Right lobe of liver (tissue), 6 donors: ENCODE data around the gene TFPT. TPM values are rescaled to one million over a fixed set of nuclear protein-coding genes. Genes with fewer than 3 reads are reported as not detected.

Experiments
- ATAC-seq, 4 donors: fragments of 200-7000 bp; cut with Tn5 transposase; one replicate each; pipeline ENCODE4 v1.9.1; 2020; ENCODE audit warnings: mild to moderate bottlenecking in 4 of 4, moderate library complexity in 4 of 4
- DNase-seq, 3 donors: peaks; one replicate each; pipeline ENCODE4 v3.0.0-alpha.2; 2020
- H3K27ac ChIP-seq, 3 donors: fragments of 200-600 bp; one replicate each; pipeline ENCODE4 v1.8.0; 2022
- H3K27me3 ChIP-seq, 2 donors: fragments of 200-600 bp; one replicate each; pipeline ENCODE4 v1.8.0; 2022
- H3K36me3 ChIP-seq, 4 donors: fragments of 200-600 bp; sonication (generic) in 1 of 4; one replicate each; pipeline versions ENCODE4 v1.5.1 to v1.8.0; 2017 to 2022; ENCODE audit warnings: control low read depth in 1 of 4
- H3K4me1 ChIP-seq, 4 donors: fragments of 200-600 bp; sonication (generic) in 1 of 4; one replicate each; pipeline versions ENCODE4 v1.5.1 to v1.8.0; 2017 to 2022; ENCODE audit warnings: control low read depth in 1 of 4
- H3K4me3 ChIP-seq, 3 donors: fragments of 200-600 bp; one replicate each; pipeline ENCODE4 v1.8.0; 2022
- H3K9me3 ChIP-seq, 4 donors: fragments of 200-600 bp; sonication (generic) in 1 of 4; one replicate each; pipeline versions ENCODE4 v1.5.1 to v1.8.0; 2017 to 2022; ENCODE audit warnings: control low read depth in 1 of 4
- CTCF ChIP-seq, 4 donors: fragments of 200-600 bp in 3 of 4; fragments of 450-650 bp in 1 of 4; IDR thresholded peaks; one replicate each; pipeline versions ENCODE4 v1.5.1 to v1.8.0; 2016 to 2022; ENCODE audit warnings: antibody characterized with exemption in 4 of 4, mild to moderate bottlenecking in 2 of 4
- POLR2A ChIP-seq: fragments of 450-650 bp; IDR thresholded peaks from one replicate; pipeline ENCODE4 v1.6.1; 2017; ENCODE audit warnings: antibody characterized with exemption, mild to moderate bottlenecking
- WGBS: methylation state at CpG from one replicate; pipeline ENCODE4 v1.1.6; 2018; ENCODE audit warnings: low coverage, low lambda C conversion rate; ENCODE audit not compliant: insufficient coverage; ENCODE audit errors: missing lambda C conversion rate; 5-methylcytosine and 5-hydroxymethylcytosine counted together
- intact Hi-C, 2 donors: fragments of 100-400 bp; cut with DNase I; formaldehyde crosslinking; loops; one replicate each; pipeline versions ENCODE4 v1.11.2 to v1.14.1; 2022
- total RNA-seq, 6 experiments: library from RNA; depleted of rRNA in 2 of 6; stranded (reverse); fragments of >200 nt in 2 of 6; fragmentation: NEBNext Ultra II Directional in 3 of 6; extraction: Animal tissue kit (Norgen Biotek cat#: 25700) in 3 of 6; gene quantifications; one replicate each; pipeline versions ENCODE4 v1.1.0 to v1.2.4, GENCODE V29; 2016 to 2023
- donor health status: DM: no; HTN: yes; CAD: no.
- donor health status: DM: no; HTN: no; CAD: no.
- donor health status: DM: no; HTN: no; CAD: no.
- donor health status: DM: no; HTN: yes; CAD: no.
- donor health status: DM: no; HTN: yes; CAD: no.

The TFPT gene
- total RNA-seq, 6 experiments from 2014 or later: 3.5 to 8.2 (median 5.7) TPM

DNA sequence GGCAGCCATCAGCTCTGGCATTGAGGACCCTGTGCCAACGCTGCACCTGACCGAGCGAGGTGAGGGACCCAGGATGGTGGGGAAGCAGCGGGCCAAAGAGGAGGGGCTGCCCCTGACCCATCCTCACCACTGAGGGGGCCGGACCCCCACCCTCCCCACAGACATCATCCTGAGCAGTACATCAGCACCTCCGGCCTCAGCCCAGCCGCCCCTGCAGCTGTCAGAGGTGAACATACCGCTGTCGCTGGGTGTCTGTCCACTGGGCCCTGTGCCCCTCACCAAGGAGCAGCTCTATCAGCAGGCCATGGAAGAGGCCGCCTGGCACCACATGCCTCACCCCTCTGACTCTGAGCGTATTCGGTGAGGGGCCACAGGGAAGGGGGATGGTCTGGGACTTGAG lies 36.8 kb upstream of the TFPT start:
- no peak for DNase-seq
- no peaks in the 10 kb centered on the region for H3K27me3 ChIP-seq
- H3K27ac ChIP-seq: no peak overlapping the region
- ATAC-seq: no peak
- no peaks in the 10 kb centered on the region for H3K4me1 ChIP-seq
- H3K9me3 ChIP-seq: no peaks in the 10 kb centered on the region
- H3K36me3 ChIP-seq: peaks cover 6 to 95% (median 41%) of the 10 kb centered on the region in 4 donors
- TF ChIP-seq CTCF (IDR thresholded peaks at IDR 0.05) (no peak), POLR2A (no peak)
- 100% methylated on average over 2 of the region's 12 CpGs for WGBS
- intact Hi-C loops: no loop called here
- no peak overlapping the region for H3K4me3 ChIP-seq

GRCh38 chr19:54151362-54152035 lies 36.0 kb upstream of the TFPT start:
- no peaks in the 10 kb centered on the region for H3K9me3 ChIP-seq
- 81% methylated on average over 17 of the region's 23 CpGs for WGBS
- no peaks in the 10 kb centered on the region for H3K27me3 ChIP-seq
- intact Hi-C loops: no loop called here
- TF ChIP-seq POLR2A: no peak
- no peak for TF ChIP-seq CTCF (IDR thresholded peaks at IDR 0.05)
- peaks cover 8 to 95% (median 42%) of the 10 kb centered on the region in 4 donors for H3K36me3 ChIP-seq
- no peak overlapping the region for H3K4me3 ChIP-seq
- no peak overlapping the region for H3K27ac ChIP-seq
- DNase-seq (no peak), ATAC-seq (no peak)
- no peaks in the 10 kb centered on the region for H3K4me1 ChIP-seq

DNA sequence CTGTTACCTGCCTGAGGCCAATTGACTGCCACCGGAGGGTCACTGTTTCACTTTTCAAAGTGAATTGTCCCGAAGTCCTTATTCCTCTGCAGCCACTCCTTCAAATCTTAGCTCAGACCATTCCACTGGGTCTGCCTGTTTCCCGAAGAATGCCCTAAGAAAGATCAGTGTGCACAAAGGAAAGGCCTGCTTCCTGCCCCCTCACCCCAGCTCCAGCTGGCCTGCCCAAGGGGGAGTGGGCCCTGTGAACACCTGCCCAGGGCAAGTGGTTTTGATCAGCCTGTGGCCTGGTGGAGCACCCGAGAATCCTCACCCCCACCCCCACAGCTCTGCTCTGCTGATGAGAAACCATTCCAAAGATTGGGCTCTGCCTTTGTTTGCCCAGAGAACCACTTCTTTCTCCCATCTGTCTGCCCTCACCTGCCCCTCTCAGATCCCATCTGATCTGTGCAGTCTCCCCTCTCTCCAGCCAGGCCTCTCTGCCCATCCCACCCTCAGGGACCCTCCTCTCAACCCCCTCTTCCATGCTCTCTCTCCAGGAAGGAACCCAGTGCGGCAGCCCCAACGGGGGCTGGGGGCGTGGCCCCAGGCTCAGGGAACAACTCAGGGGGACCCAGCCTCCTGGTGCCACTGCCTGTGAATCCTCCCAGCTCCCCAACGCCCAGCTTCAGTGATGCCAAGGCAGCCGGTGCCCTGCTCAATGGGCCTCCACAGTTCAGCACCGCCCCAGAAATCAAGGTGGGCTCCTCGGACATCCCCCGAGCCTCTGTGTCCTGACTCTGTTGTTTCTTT lies 33.8 kb upstream of the TFPT start:
- no peak overlapping the region for H3K27ac ChIP-seq
- ATAC-seq (no peak), DNase-seq (no peak)
- H3K4me3 ChIP-seq: no peak overlapping the region
- peaks cover 19 to 94% (median 49%) of the 10 kb centered on the region in 4 donors for H3K36me3 ChIP-seq
- no peaks in the 10 kb centered on the region for H3K9me3 ChIP-seq
- no peaks in the 10 kb centered on the region for H3K4me1 ChIP-seq
- WGBS: 87% methylated on average over 10 of the region's 12 CpGs
- intact Hi-C loops: no loop called here
- H3K27me3 ChIP-seq: no peaks in the 10 kb centered on the region
- no peak for TF ChIP-seq CTCF (IDR thresholded peaks at IDR 0.05)

DNA sequence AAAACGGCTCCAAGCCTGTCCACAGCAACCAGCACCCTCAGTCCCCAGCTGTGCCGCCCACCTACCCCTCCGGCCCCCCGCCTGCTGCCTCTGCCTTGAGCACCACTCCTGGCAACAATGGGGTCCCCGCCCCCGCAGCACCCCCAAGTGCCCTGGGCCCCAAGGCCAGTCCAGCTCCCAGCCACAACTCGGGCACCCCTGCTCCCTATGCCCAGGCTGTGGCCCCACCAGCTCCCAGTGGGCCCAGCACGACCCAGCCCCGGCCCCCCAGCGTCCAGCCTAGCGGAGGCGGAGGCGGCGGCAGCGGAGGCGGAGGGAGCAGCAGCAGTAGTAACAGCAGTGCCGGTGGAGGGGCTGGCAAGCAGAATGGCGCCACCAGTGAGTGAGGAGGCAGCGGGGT lies 32.7 kb upstream of the TFPT start:
- no peaks in the 10 kb centered on the region for H3K9me3 ChIP-seq
- ATAC-seq (no peak), DNase-seq (no peak)
- intact Hi-C loops: no loop called here
- 95% methylated on average over 4 of the region's 19 CpGs for WGBS
- H3K4me3 ChIP-seq: no peak overlapping the region
- H3K27ac ChIP-seq: no peak overlapping the region
- peaks cover 19 to 94% (median 52%) of the 10 kb centered on the region in 4 donors for H3K36me3 ChIP-seq
- TF ChIP-seq CTCF (IDR thresholded peaks at IDR 0.05): no peak
- TF ChIP-seq POLR2A: no peak
- H3K27me3 ChIP-seq: no peaks in the 10 kb centered on the region
- H3K4me1 ChIP-seq: no peaks in the 10 kb centered on the region
